ENCODE measurements around the gene ZDHHC1.
"Not testable (repeated sequence)": the region's sequence is repeated elsewhere in the genome, so short reads cannot be mapped to it uniquely, and the experiment has no call there.

ZDHHC1 gene

GRCh38 chr16:67364600-67365235, 51.6 kb downstream of the ZDHHC1 start:
- no peaks in the 10 kb centered on the region for H3K9me3 ChIP-seq
- DNase-seq = no peak
- H3K27me3 ChIP-seq = peaks cover 29% of the 10 kb centered on the region
- H3K4me3 ChIP-seq (ENCODE audit: low read depth, low read length) = no peak overlapping the region
- TF ChIP-seq CTCF (IDR thresholded peaks at IDR 0.05; ENCODE audit: low read depth, low read length) = no peak
- H3K36me3 ChIP-seq = no peaks in the 10 kb centered on the region
- H3K4me1 ChIP-seq = no peaks in the 10 kb centered on the region

DNA sequence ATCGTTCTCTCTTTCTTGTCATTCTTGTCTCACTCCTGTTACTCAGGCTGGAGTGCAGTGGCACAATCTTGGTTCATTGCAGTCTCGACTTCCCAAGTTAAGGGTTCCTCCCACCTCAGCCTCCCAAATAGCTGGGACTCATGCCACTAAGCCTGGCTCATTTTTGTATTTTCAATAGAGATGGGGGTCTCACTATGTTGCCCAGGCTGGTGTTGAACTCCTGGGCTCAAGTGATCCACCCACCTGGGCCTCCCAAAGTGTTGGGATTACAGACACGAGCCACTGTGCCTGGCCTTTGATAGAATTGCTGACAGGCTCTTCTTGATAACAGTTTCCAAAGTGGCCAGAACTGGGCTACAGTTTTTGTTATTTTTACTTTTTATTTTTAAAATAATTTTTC, 55.2 kb downstream of the ZDHHC1 start:
- DNase-seq = no peak
- peaks cover 16% of the 10 kb centered on the region for H3K27me3 ChIP-seq
- no peaks in the 10 kb centered on the region for H3K36me3 ChIP-seq
- H3K4me1 ChIP-seq = no peaks in the 10 kb centered on the region
- no peak overlapping the region for H3K4me3 ChIP-seq (ENCODE audit: low read depth, low read length)
- TF ChIP-seq CTCF (IDR thresholded peaks at IDR 0.05; ENCODE audit: low read depth, low read length) = no peak
- H3K9me3 ChIP-seq = no peaks in the 10 kb centered on the region

DNA sequence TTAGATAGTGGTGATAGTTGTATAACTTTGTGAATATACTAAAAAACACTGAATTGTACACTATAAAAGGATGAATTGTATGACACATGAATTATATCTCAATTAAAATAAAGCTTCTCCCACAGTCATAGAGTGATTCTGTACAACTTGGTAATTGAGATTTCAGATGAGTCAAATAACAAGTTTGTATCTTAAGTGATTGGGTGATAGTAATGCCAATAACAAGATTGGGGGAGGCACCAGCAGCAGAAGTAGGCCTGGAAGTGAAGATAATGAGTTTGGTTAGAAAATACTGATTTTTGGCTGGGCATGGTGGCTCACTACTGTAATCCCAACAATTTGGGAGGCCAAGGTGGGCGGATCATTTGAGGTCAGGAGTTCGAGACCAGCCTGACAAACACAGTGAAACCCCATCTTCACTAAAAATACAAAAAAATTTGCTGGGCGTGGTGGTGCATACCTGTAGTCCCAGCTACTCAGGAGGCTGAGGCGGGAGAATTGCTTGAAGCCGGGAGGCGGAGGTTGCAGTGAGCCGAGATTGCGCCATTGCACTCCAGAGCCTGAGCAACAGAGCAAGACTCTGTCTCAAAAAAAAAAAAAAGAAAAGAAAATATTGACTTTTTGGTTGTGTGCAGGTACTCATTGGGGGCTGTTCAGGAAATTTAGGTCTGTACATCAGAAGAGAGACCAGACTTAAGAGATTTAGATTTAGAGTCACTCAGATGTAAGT, 56.6 kb downstream of the ZDHHC1 start:
- H3K27me3 ChIP-seq = not testable (repeated sequence)

DNA sequence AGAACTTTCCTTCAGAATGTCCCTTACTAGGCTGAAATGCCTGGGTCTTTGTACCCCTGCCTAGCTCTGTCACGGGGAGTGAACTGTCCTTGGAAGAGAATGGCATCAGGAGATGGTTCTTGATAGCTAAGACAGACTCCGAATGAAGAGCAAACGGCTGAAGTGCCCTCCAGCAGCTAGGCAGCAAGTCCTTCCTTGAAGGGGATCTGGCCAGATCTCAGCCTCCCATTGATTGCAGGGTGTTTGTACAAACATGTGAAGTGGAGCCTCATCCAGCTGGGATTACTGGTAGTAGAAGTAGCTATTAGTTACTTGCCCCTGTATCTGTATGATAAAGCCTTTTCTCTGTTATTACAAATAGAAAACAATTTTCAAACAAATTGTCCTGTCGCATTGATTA, 58.7 kb downstream of the ZDHHC1 start:
- no peak for DNase-seq
- Histone ChIP-seq H3K4me1 (no peaks in the 10 kb centered on the region), H3K4me3 (ENCODE audit: low read depth, low read length) (no peak overlapping the region), H3K36me3 (no peaks in the 10 kb centered on the region), H3K9me3 (no peaks in the 10 kb centered on the region), H3K27me3 (no peaks in the 10 kb centered on the region)
- TF ChIP-seq CTCF (IDR thresholded peaks at IDR 0.05; ENCODE audit: low read depth, low read length) = no peak

More for the DNA sequence above, 56.6 kb downstream of the ZDHHC1 start:
- H3K4me1 ChIP-seq; H3K36me3 ChIP-seq; H3K4me3 ChIP-seq (ENCODE audit: low read depth, low read length); DNase-seq; H3K9me3 ChIP-seq: not testable (repeated sequence)

DNA sequence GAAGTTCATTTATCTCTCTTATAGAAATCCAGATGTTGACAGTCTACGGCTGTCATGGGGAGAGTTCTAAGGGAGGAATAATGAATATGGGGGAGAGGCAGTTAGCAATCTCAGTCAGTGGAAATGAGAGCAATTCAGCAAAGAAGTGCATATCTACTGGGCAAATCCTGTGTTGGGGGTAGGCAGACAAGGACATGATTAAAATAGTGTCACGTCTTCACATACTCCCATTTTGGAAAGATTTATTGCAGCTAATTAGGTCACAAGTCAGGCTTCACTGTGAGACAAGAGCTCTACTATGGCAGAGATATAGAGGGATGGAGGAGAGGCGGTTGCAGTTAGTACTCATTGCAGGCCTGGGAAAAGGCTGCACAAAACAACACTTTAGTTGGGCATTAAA, 59.9 kb downstream of the ZDHHC1 start:
- no peaks in the 10 kb centered on the region for H3K27me3 ChIP-seq
- no peak overlapping the region for H3K4me3 ChIP-seq (ENCODE audit: low read depth, low read length)
- no peak for DNase-seq
- H3K9me3 ChIP-seq = no peaks in the 10 kb centered on the region
- H3K36me3 ChIP-seq = no peaks in the 10 kb centered on the region
- no peaks in the 10 kb centered on the region for H3K4me1 ChIP-seq
- no peak for TF ChIP-seq CTCF (IDR thresholded peaks at IDR 0.05; ENCODE audit: low read depth, low read length)

DNA sequence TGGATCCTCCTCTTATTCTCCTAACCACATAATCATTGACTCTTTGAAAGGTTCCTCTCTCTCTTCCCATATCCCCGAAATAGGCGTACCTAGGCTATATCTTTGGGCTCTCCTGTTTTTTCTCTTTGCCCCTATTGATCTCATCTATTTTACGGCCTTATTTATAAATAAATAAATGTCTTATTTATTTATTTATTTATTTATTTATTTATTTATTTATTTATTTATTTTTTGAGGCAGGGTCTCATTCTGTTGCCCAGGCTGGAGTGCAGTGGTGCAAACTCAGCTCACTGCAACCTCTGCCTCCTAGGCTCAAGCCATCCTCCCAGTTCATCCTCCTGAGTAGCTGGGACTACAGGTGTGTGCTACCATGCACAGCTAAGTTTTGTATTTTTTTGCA, 63.8 kb downstream of the ZDHHC1 start:
- not testable (repeated sequence) for H3K4me1 ChIP-seq; H3K27me3 ChIP-seq; H3K4me3 ChIP-seq (ENCODE audit: low read depth, low read length); DNase-seq; H3K9me3 ChIP-seq; H3K36me3 ChIP-seq

DNA sequence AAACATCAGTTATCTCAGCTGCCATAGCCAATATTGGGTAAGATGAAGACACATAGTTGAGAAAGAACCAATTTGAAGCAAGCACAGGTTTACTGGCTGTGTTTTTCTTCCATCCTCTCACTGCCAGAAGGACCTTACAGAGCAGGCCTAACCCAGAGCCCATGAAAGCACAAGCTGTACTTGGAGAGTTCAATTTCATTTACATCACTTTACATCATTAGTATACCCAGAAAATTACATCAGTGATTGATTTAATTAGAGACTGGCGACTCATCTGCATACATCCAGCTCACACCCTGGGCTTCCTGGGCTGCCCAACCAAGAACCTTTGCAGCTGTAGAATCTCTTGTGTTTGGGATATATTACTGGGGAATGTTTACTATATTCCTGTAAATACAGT, 66.0 kb downstream of the ZDHHC1 start:
- TF ChIP-seq CTCF (IDR thresholded peaks at IDR 0.05; ENCODE audit: low read depth, low read length) = no peak
- no peaks in the 10 kb centered on the region for H3K36me3 ChIP-seq
- no peaks in the 10 kb centered on the region for H3K27me3 ChIP-seq
- no peaks in the 10 kb centered on the region for H3K9me3 ChIP-seq
- no peaks in the 10 kb centered on the region for H3K4me1 ChIP-seq
- DNase-seq = no peak
- H3K4me3 ChIP-seq (ENCODE audit: low read depth, low read length) = no peak overlapping the region
